GM21737 (cell line): ENCODE data around the gene DNAJC18.
"Not testable (repeated sequence)": the region's sequence is repeated elsewhere in the genome, so short reads cannot be mapped to it uniquely, and the experiment has no call there.

Experiments used
- ATAC-seq: cut with Tn5 transposase; IDR thresholded peaks from one replicate; pipeline ENCODE4 v1.9.1; 2021; ENCODE audit warnings: mild to moderate bottlenecking, moderate library complexity; ENCODE audit not compliant: unreplicated experiment

Gene DNAJC18

DNA sequence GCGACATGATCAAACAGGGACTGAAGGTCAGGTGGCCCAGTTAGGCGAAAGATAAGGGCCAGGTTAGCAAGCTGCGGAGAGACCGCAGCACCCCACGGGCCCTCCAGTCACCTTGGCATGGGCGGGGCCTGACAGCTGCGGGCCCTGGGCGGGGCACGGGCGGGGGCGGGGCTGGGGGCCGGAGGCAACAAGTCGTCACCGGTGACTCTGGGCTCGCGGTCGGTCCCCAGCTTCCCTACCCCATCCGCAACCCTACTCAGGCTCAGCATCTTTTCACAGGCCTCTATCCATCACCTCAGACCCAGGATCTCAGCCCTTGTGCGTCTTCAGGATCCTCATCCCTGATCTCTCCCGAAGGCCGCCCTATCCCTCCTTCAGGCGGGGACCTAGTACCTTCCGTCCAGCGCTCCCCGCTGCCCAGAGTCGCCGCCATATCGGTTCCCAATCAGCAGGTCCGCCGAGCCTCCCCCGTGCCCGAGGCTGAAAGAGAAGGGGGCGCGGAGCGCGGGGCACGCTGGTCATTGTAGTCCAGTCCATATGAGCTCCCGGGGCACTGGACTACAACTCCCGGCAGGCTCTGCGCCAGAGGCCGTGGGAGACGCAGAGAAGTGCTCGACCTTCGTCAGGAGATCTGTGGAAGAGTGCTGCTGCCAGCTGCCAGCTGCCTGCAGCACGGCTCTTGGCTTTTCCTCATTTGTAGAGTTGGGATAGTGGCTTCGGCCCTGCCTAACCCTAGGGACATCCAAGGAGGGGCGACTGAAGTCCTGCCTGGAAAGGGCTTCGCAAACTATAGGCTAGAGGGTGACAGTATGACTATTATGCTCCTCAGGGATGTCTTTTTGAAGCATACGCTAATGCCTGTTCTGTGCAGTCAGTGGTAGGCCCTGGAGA is at the start of gene DNAJC18:
Gene DNAJC18, minus strand, starts transcription at position 513 of the 891 bp plus-strand sequence. Its CDS starts 80 bp downstream, at position 433.
- peak; percentile 77 for ATAC-seq

DNA sequence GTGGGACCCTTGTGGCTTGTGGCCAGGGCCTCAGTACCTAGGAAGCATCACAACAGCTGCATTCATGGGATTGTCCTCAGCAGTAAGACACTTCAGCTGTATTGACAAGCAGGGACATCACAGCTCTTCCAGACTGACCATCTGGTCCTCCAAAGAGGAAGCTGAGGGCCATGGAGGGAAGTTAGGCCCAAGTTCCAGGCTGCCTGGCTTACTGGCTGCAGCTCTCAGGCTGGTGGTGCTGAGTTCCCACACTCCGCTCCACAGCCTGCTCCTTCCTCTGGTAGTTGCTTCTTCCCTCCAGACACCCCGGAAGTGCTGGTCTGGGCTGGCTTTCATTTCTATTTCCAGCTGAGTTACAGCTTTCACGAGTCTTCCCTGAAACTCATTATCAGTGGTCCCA is 48.9 kb upstream of the DNAJC18 start:
- ATAC-seq: no peak

DNA sequence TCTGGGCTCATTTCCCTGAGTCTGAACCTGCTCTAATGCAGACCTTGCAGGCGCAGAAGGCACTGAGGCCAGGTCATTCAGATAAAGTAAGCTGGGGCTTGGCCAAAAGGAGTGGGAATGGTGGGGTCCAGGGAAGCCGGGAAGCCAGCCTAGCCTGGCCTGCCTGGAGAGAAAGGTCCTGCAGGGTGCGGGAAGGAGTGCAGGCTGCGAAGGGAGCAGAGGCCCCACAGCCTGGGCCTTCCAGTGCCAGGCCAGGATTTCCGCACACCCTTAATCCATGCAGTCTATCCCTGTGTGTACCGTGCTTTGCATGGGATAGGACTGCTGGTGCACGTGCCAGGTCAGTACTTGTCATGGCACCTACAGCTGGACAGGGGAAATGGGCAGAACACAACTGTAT is 46.9 kb upstream of the DNAJC18 start:
- no peak for ATAC-seq

DNA sequence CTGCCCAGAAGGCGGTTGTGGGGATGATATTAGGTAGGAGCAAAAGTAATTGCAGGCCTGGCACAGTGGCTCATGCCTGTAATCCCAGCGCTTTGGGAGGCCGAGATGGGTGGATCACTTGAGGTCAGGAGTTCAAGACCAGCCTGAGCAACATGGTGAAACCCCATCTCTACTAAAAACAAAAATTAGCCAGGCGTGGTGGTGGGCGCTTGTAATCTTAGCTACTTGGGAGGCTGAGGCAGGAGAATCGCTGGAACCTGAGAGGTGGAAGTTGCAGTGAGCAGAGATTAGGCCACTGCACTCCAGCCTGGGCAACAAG is 43.5 kb upstream of the DNAJC18 start:
- not testable (repeated sequence) for ATAC-seq

DNA sequence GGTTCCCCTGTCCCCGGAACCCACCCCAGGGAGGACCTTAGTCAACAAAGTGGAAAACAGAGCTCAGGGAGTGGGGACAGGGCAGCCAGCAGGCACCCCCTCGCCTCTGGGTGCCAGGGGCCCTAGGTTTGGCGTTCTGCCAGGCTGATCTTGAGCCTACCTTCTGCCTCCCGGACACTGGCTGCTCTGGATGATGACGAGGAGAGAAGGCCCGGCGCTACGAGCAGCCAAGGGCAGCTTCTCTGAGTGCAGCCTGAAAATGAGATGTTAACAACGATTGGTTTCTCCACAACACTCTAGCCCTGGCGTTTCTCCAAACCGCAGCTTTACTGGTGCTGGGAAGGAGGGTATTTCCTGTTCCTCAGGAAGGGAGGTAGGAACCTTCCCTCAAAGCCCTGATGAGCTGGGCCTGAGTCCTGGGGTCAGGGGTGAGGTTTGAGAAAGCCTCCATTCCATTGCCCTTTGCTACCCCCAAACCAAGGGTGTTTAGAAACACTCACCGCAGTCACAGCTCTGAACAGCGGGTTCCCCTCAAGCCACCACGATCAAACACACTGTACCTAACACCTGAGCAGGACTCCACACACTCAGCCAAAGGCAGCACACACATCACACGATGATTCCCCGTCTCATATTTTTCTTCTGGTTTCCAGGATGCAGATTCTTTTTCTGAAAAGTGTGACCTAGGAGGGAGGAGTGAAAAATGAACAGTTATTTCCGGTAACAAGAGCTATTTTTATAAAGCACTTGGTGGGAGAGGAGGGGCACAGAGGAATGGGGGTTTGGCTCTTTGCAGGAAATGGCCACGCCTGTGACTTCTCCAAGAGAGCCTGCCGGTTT is 42.9 kb upstream of the DNAJC18 start, which contains the start of gene STING1:
Gene STING1, minus strand, starts transcription at position 709 of the 840 bp plus-strand sequence. CDS start 1,054 bp downstream, outside the sequence.
- peak; percentile 53 for ATAC-seq

DNA sequence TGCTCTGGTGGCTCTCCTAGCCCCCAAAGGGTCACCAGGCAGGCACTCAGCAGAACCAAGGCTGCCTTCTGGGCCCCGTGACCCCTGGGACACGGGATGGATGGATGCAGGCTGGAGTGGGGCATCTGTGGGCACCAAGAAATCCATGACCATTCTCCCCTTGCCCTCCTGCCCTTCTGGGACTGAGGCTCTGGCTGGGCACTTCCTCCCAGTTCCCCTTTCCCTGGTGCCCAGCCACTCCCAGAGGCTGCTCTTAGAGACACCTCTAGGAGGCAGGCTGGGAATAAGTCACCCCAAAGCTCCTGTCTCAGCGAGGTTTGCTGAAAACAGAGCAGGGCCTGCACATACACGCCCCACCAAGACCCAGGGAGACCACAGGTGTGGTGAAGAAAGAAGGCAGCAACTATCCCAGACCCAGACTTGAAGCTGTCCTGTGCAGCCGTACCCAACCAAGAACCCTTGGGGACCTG is 42.3 kb upstream of the DNAJC18 start:
- ATAC-seq: peak; percentile 17

DNA sequence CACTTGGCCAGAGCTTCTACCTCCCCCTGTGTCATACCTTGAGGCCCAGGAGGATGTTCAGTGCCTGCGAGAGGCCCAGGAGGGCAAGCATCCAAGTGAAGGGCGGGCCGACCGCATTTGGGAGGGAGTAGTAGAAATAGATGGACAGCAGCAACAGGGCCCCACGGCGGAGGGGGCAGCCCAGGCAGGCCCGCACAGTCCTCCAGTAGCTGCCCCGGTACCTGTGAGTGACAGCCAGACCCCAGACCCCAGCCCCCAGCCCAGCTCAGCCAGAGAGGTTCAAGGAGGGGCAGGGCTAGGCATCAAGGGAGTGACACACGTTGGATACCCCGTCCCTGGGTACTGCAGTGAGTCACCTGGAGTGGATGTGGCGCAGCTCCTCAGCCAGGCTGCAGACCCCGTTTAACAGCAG is 41.8 kb upstream of the DNAJC18 start:
- no peak for ATAC-seq

DNA sequence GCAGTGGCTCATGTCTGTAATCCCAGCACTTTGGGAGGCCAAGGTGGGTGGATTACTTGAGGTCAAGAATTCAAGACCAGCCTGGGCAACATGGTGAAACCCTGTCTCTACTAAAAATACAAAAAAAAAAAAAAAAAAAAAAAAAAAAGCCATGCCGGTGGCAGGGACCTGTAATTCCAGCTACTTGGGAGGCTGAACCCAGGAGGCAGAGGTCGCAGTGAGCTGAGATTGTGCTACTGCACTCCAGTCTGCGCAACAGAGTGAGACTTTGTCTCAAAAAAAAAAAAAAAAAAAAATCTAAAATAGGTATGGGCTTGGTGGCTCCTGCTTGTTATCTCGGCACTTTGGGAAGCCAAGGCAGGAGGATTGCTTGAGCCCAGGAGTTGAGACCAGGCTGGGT is 40.4 kb upstream of the DNAJC18 start:
- ATAC-seq: not testable (repeated sequence)

GRCh38 chr5:139478657-139479423 is 39.5 kb upstream of the DNAJC18 start:
- ATAC-seq: not testable (repeated sequence)

- ATAC-seq: no peak
Measured at GRCh38 chr5:139475865-139476617, 36.7 kb upstream of the DNAJC18 start.

DNA sequence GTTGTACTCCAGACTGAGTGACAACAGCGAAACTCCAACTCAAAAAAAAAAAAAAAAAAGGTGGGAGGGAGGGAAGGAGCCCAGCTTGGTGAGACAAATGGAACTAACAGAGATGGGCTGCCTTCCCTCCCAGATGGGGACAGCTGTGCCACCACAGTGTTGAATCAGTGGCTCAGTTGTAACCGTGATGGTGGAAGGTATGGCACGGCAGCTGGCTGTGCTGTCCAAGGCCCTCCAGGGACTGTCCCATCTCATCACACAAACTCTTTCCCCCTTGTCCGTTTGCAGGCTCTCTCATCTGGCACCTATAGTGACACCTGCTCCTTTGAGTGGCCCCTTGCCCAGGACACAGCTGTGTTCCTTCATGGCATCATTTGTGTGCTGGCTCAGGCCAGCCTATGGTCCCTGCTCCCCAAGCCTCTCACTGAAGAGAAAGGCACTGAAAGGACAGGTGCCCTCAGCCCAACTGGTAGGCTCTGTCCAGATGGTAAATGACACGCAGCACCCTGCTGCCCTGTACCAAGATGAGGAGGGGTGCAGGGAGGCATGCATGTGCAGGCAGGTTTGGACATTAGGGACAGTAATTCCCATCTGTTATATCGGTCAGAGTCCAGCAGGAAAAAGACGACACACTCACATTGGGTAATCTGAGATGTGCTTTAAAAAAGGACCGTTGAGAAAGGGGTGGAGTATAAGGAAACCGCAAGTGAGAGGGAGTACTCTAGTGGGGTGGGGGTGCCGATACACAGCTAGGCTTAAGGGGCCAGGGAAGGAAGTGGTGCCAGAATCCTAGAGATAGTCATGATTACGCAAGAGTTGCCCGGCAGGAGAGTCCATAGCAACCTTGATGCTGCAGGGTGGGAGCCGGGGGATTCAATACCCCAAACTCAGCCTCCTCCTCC is 35.8 kb upstream of the DNAJC18 start:
- ATAC-seq: no peak

- ATAC-seq: no peak
Measured at GRCh38 chr5:139473565-139473964, 34.2 kb upstream of the DNAJC18 start.

DNA sequence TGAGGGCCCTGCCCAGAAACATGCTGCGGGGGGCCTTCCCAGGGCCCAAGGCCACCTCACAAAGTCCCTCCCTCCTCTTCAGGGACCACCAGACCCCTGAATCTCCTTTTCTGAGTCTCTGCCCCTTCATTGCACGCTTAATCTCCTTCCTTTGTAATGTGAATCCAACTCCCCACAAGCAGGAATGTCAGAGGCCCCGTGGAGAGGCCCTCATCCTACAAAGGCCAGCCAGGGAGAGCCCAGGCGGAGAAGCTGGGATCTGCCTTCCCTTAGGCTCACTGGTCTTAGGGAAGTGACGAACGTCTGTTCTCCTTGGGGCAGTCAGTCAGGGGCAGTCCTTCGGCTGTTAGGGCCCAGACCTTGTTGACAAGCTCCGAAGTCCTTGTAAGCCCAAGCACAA is 33.8 kb upstream of the DNAJC18 start:
- no peak for ATAC-seq

- ATAC-seq: no peak
Measured at GRCh38 chr5:139472386-139473030, 33.2 kb upstream of the DNAJC18 start.

GRCh38 chr5:139470821-139471300 is 31.5 kb upstream of the DNAJC18 start, which contains the start of gene SMIM33:
Gene SMIM33 (plus strand): TSS chr5:139471004. CDS start chr5:139471122, 118 bp downstream.
- no peak for ATAC-seq

DNA sequence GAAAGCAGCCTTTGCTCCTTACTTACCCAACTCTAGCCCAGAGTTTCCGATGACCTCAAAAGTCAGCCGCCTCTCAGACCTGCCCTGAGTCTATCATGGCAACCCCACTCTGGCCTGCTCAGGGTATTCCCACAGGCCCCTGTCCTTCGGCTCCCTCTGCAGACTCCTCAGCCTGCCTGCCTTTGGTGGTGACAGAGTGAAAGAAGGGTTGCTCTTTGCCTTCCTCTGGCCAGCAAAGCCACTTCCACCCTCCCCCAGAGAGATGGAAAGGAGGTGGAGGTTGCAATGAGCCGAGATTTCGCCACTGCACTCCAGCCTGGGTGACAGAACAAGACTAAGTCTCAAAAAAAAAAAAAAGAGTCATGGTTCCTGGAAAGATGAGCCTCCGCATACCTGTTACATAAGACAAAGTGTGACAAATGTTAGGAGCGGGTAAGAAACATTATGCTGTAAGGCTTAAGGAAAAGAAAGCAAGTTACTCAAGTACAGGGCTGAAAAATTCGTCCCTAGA is 29.2 kb upstream of the DNAJC18 start:
- no peak for ATAC-seq

GRCh38 chr5:139462586-139463276 is 23.4 kb upstream of the DNAJC18 start, which contains the start of gene ECSCR:
Gene ECSCR (minus strand): TSS chr5:139462743. CDS start chr5:139462670, 73 bp downstream.
- no peak for ATAC-seq
